Esophagus muscularis mucosa (tissue), 4 donors: ENCODE measurements around the gene IL32. TPM values are rescaled to one million over a fixed set of nuclear protein-coding genes. Genes with fewer than 3 reads are reported as not detected.

Experiments
- DNase-seq: peaks from one replicate; pipeline ENCODE4 v3.0.0-alpha.2; 2017; ENCODE audit errors: extremely low spot score
- H3K27ac ChIP-seq, 4 donors: fragments of 200-600 bp; sonication (generic); replicated peaks in 1 of 4; 1 replicate in 3 of 4; 2 replicates in 1 of 4; pipeline ENCODE4 v1.5.1; 2016 to 2019; ENCODE audit warnings: mild to moderate bottlenecking in 1 of 4
- H3K27me3 ChIP-seq, 4 donors: fragments of 200-600 bp; sonication (generic); one replicate each; pipeline versions ENCODE4 v1.5.1 to v1.6.0; 2016 to 2019
- H3K36me3 ChIP-seq, 4 donors: fragments of 200-600 bp; sonication (generic); one replicate each; pipeline ENCODE4 v1.5.1; 2016 to 2019
- H3K4me1 ChIP-seq, 4 donors: fragments of 200-600 bp; sonication (generic); one replicate each; pipeline ENCODE4 v1.5.1; 2016 to 2019
- H3K4me3 ChIP-seq, 4 donors: fragments of 200-600 bp; sonication (generic); 1 replicate in 2 of 4; 2 replicates in 2 of 4; pipeline ENCODE4 v1.5.1; 2016 to 2019; ENCODE audit warnings: mild to moderate bottlenecking in 4 of 4, moderate library complexity in 1 of 4
- H3K9me3 ChIP-seq, 4 donors: fragments of 200-600 bp; sonication (generic); 1 replicate in 3 of 4; 2 replicates in 1 of 4; pipeline ENCODE4 v1.5.1; 2016 to 2019
- EP300 ChIP-seq: sonication (generic); formaldehyde crosslinking; IDR thresholded peaks from one replicate; pipeline ENCODE4 v1.6.1; 2017; ENCODE audit warnings: antibody characterized with exemption
- POLR2A ChIP-seq: fragments of 450-650 bp; IDR thresholded peaks from one replicate; pipeline ENCODE4 v1.6.1; 2017; ENCODE audit warnings: antibody characterized with exemption, moderate library complexity, mild to moderate bottlenecking, low read depth
- POLR2AphosphoS5 ChIP-seq, 2 donors: sonication (generic); formaldehyde crosslinking; IDR thresholded peaks; one replicate each; pipeline ENCODE4 v1.6.1; 2017; ENCODE audit warnings: antibody characterized with exemption in 2 of 2
- WGBS: methylation state at CpG from one replicate; pipeline ENCODE4 v1.1.5; 2018; 5-methylcytosine and 5-hydroxymethylcytosine counted together
- intact Hi-C: fragments of 100-400 bp; cut with DNase I; formaldehyde crosslinking; loops from one replicate; pipeline ENCODE4 v1.15.1; 2023
- total RNA-seq, 4 donors: library from RNA; depleted of rRNA; stranded (reverse); fragments of >200 nt; gene quantifications; one replicate each; pipeline versions ENCODE4 v1.1.0 to v1.2.1, GENCODE V29; 2016
- TF ChIP-seq, protein P1 (sequence below), 3 experiments: fragments of 200-600 bp in 2 of 3; fragments of 450-650 bp in 1 of 3; sonication (generic) in 2 of 3; IDR thresholded peaks; one replicate each; pipeline ENCODE4 v1.5.1; 2017 to 2019; ENCODE audit warnings: antibody characterized with exemption in 3 of 3, mild to moderate bottlenecking in 2 of 3, moderate library complexity in 1 of 3

The IL32 gene
- total RNA-seq, 4 donors from 2014 or later, result 13.7 to 40.8 (median 31.2) TPM

DNA sequence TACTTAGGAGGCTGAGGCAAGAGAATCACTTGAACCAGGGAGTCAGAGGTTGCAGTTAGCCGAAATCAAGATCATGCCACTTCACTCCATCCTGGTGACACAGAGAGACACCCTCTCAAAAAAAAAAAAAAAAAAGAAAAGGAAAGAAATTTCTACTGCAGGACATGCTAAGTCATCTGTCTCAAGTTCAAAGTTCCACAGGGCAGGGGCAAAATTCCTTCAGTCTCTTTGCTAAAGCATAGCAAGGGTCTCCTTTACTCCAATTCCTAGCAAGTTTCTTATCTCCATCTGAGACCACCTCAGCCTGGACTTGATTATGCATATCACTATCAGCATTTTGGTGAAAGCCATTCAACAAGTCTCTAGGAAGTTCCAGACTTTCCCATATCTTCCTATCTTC, 19.1 kb downstream of the IL32 start:
- H3K4me1 ChIP-seq, result peaks cover 14 to 23% (median 18%) of the 10 kb centered on the region in 4 donors
- H3K36me3 ChIP-seq, result no peaks in the 10 kb centered on the region
- WGBS, result 74% methylated on average over 1 of the region's 1 CpG
- peaks cover 0 to 6% (median 0%) of the 10 kb centered on the region in 4 donors for H3K27me3 ChIP-seq
- no peak for TF ChIP-seq POLR2A
- no peak for TF ChIP-seq EP300
- TF ChIP-seq, protein P1, sequence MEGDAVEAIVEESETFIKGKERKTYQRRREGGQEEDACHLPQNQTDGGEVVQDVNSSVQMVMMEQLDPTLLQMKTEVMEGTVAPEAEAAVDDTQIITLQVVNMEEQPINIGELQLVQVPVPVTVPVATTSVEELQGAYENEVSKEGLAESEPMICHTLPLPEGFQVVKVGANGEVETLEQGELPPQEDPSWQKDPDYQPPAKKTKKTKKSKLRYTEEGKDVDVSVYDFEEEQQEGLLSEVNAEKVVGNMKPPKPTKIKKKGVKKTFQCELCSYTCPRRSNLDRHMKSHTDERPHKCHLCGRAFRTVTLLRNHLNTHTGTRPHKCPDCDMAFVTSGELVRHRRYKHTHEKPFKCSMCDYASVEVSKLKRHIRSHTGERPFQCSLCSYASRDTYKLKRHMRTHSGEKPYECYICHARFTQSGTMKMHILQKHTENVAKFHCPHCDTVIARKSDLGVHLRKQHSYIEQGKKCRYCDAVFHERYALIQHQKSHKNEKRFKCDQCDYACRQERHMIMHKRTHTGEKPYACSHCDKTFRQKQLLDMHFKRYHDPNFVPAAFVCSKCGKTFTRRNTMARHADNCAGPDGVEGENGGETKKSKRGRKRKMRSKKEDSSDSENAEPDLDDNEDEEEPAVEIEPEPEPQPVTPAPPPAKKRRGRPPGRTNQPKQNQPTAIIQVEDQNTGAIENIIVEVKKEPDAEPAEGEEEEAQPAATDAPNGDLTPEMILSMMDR (IDR thresholded peaks at IDR 0.05), result no peak
- TF ChIP-seq POLR2AphosphoS5 (IDR thresholded peaks at IDR 0.05), result no peak
- no peak for DNase-seq
- intact Hi-C loops, result no loop called here
- H3K9me3 ChIP-seq, result no peaks in the 10 kb centered on the region
- no peak overlapping the region for H3K4me3 ChIP-seq
- H3K27ac ChIP-seq, result no peak overlapping the region

GRCh38 chr16:3084969-3085670, 19.7 kb downstream of the IL32 start:
- WGBS, result 85% methylated on average over 7 of the region's 7 CpGs
- H3K36me3 ChIP-seq, result no peaks in the 10 kb centered on the region
- intact Hi-C loops, result no loop called here
- peaks cover 0 to 12% (median 0%) of the 10 kb centered on the region in 4 donors for H3K27me3 ChIP-seq
- no peak overlapping the region for H3K4me3 ChIP-seq
- no peak overlapping the region for H3K27ac ChIP-seq
- no peak for DNase-seq
- H3K4me1 ChIP-seq, result peaks cover 14 to 23% (median 18%) of the 10 kb centered on the region in 4 donors
- TF ChIP-seq POLR2A (no peak), EP300 (no peak), POLR2AphosphoS5 (IDR thresholded peaks at IDR 0.05) (no peak)
- TF ChIP-seq, protein P1 (IDR thresholded peaks at IDR 0.05), result no peak
- H3K9me3 ChIP-seq, result no peaks in the 10 kb centered on the region

- TF ChIP-seq EP300 (no peak), POLR2A (no peak), POLR2AphosphoS5 (IDR thresholded peaks at IDR 0.05) (no peak)
- TF ChIP-seq, protein P1 (IDR thresholded peaks at IDR 0.05), result no peak
- DNase-seq, result no peak
- H3K36me3 ChIP-seq, result no peaks in the 10 kb centered on the region
- H3K27me3 ChIP-seq, result peaks cover 0 to 22% (median 0%) of the 10 kb centered on the region in 4 donors
- H3K4me1 ChIP-seq, result peaks cover 14 to 23% (median 18%) of the 10 kb centered on the region in 4 donors
- H3K4me3 ChIP-seq, result peak overlapping the region; percentile 27 to 49 (median 39)
- H3K27ac ChIP-seq, result peak overlapping the region; percentile 10 to 65 (median 62)
- WGBS, result 83% methylated on average over 17 of the region's 17 CpGs
- H3K9me3 ChIP-seq, result no peaks in the 10 kb centered on the region
- intact Hi-C loops, result no loop called here
Measured at GRCh38 chr16:3085868-3086595, 20.6 kb downstream of the IL32 start.

GRCh38 chr16:3086596-3087242, 21.3 kb downstream of the IL32 start:
- Histone ChIP-seq H3K27ac (peak overlapping the region; percentile 10 to 65 (median 62)), H3K36me3 (no peaks in the 10 kb centered on the region), H3K4me1 (peaks cover 14 to 23% (median 18%) of the 10 kb centered on the region in 4 donors), H3K9me3 (no peaks in the 10 kb centered on the region), H3K27me3 (peaks cover 0 to 28% (median 0%) of the 10 kb centered on the region in 4 donors), H3K4me3 (peak overlapping the region; percentile 27 to 49 (median 39))
- WGBS, result 54% methylated on average over 11 of the region's 14 CpGs
- intact Hi-C loops, result no loop called here
- TF ChIP-seq POLR2A, result no peak
- no peak for TF ChIP-seq POLR2AphosphoS5 (IDR thresholded peaks at IDR 0.05)
- TF ChIP-seq, protein P1 (IDR thresholded peaks at IDR 0.05), result no peak
- no peak for TF ChIP-seq EP300
- DNase-seq, result no peak
